ENCODE measurements around the gene AKR7A2. TPM values are rescaled to one million over a fixed set of nuclear protein-coding genes. Genes with fewer than 3 reads are reported as not detected.

Gene AKR7A2
- total RNA-seq, 1 experiment from 2014 or later: 86.6 TPM

DNA sequence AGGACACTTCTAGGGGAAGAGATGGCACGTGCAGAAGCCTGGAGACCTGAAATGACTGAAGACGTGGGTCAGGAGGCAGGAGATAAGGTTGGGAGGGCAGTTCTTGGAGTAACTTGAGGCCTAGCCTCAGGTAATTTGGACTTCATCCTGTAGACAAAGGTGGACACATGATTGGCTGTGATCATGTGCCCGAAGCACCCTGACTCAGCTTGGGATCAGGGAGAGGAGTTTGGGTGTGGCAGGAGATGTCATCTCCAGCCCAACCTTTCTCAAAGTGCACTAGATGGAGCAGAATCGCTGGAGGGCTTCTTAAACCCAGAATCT, 1.7 kb upstream of the AKR7A2 start:
- Histone ChIP-seq H3K36me3 (ENCODE audit: control insufficient read depth, insufficient read depth, low read length) (no peaks in the 10 kb centered on the region), H3K27ac (ENCODE audit: low read length) (peak overlapping the region; percentile 89; the same call in 1 of the 2 replicates), H3K27me3 (ENCODE audit: control insufficient read depth, insufficient read depth, low read length) (no peaks in the 10 kb centered on the region), H3K4me1 (ENCODE audit: control insufficient read depth, insufficient read depth, low read length) (peaks cover 18% of the 10 kb centered on the region), H3K9me3 (ENCODE audit: control insufficient read depth, insufficient read depth, low read depth, low read length) (no peaks in the 10 kb centered on the region), H3K4me3 (ENCODE audit: low read depth in 2 of 2, low read length in 2 of 2) (peak overlapping the region; percentile 80 to 82)
- in situ Hi-C loops (cut with HindIII; ENCODE audit: low pct_unique_long_range_greater_than_20kb, low sequenced_read_pairs) (no loop called here), intact Hi-C loops (cut with micrococcal nuclease; ENCODE audit: unreplicated experiment) (no loop called here)
- TF ChIP-seq TCF7L2 (IDR thresholded peaks at IDR 0.05; ENCODE audit: low read depth, low read length) (no peak), SIN3A (IDR thresholded peaks at IDR 0.05; ENCODE audit: borderline replicate concordance, insufficient read depth, low read depth, low read length) (no peak), CTCF (IDR thresholded peaks at IDR 0.05) (no peak), POLR2AphosphoS5 (IDR thresholded peaks at IDR 0.05; ENCODE audit: low read depth, low read length) (no peak)
- TF ChIP-seq, protein P1, sequence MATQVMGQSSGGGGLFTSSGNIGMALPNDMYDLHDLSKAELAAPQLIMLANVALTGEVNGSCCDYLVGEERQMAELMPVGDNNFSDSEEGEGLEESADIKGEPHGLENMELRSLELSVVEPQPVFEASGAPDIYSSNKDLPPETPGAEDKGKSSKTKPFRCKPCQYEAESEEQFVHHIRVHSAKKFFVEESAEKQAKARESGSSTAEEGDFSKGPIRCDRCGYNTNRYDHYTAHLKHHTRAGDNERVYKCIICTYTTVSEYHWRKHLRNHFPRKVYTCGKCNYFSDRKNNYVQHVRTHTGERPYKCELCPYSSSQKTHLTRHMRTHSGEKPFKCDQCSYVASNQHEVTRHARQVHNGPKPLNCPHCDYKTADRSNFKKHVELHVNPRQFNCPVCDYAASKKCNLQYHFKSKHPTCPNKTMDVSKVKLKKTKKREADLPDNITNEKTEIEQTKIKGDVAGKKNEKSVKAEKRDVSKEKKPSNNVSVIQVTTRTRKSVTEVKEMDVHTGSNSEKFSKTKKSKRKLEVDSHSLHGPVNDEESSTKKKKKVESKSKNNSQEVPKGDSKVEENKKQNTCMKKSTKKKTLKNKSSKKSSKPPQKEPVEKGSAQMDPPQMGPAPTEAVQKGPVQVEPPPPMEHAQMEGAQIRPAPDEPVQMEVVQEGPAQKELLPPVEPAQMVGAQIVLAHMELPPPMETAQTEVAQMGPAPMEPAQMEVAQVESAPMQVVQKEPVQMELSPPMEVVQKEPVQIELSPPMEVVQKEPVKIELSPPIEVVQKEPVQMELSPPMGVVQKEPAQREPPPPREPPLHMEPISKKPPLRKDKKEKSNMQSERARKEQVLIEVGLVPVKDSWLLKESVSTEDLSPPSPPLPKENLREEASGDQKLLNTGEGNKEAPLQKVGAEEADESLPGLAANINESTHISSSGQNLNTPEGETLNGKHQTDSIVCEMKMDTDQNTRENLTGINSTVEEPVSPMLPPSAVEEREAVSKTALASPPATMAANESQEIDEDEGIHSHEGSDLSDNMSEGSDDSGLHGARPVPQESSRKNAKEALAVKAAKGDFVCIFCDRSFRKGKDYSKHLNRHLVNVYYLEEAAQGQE (IDR thresholded peaks at IDR 0.05; ENCODE audit: insufficient read depth in 1 of 2, low read depth in 2 of 2, low read length in 1 of 2): no peak
- POLR2A ChIA-PET: no interaction called here
- TSS peak; percentile 78 for BruUV-seq (replicated peaks)
- no peak for ATAC-seq
- no peak for DNase-seq (ENCODE audit: low read depth, low spot score)
- CTCF ChIA-PET: interaction anchor here (0.6 kb wide), 1 partner anchor 389 kb away, joined by 6 read pairs; no protein-coding TSS in a partner anchor

DNA sequence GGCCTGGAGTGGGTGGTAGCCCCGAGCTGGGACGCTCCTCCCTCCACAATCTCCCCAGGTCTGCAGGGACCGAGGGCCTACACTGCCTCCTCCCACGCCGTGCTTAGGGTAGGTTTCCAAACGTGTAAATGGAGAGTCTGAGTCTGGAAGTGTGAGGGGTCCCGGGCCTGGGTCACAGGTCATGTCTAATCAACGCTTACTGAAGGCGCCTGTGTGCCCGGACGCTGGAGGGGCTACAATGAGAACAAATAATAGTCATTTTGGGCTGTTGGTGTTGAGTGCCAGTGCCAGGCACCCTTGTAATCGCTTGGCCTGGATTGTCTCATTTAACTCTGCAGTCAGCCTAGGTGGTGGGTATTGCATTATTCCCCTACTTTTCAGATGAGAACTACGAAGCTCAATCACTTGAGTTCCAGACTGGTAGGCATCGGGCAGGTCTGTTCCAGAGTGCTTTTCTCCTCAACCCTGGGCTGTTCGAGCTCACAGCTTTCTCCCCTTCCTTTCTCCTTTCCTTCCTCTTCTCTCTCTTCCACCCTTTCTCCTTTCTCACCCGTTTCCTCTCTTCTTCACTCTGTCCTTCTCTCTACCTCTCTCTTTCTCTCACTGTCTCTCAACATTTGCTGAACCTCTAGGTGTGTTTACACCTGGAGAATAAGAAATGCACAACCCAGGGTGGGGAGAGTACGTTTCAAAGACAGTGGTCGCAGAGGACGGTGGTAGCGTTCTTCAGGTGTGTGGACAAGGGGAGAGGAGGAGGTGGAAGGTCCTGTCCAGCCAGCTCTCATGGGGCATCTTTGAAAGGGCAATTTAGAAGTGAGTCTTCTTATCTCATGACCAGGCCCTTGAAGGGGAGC, 1.1 kb upstream of the AKR7A2 start:
- Histone ChIP-seq H3K4me3 (ENCODE audit: low read depth in 2 of 2, low read length in 2 of 2) (peak overlapping the region; percentile 80 to 82), H3K27me3 (ENCODE audit: control insufficient read depth, insufficient read depth, low read length) (no peaks in the 10 kb centered on the region), H3K4me1 (ENCODE audit: control insufficient read depth, insufficient read depth, low read length) (peaks cover 18% of the 10 kb centered on the region), H3K36me3 (ENCODE audit: control insufficient read depth, insufficient read depth, low read length) (no peaks in the 10 kb centered on the region), H3K27ac (ENCODE audit: low read length) (peak overlapping the region; percentile 89), H3K9me3 (ENCODE audit: control insufficient read depth, insufficient read depth, low read depth, low read length) (no peaks in the 10 kb centered on the region)
- TF ChIP-seq POLR2AphosphoS5 (IDR thresholded peaks at IDR 0.05; ENCODE audit: low read depth, low read length) (no peak), CTCF (IDR thresholded peaks at IDR 0.05) (no peak)
- in situ Hi-C loops (cut with HindIII; ENCODE audit: low pct_unique_long_range_greater_than_20kb, low sequenced_read_pairs): no loop called here
- DNase-seq (ENCODE audit: low read depth, low spot score): no peak
- ATAC-seq: no peak; the same call in 1 of the 2 replicates
- no TSS peak for BruUV-seq (replicated peaks)
- ChIA-PET CTCF (interaction anchor here (0.6 kb wide), 1 partner anchor 389 kb away, joined by 6 read pairs; no protein-coding TSS in a partner anchor), POLR2A (interaction anchor here (0.5 kb wide), 1 partner anchor 9 kb away, joined by 11 read pairs; no protein-coding TSS in a partner anchor)
- intact Hi-C loops (cut with micrococcal nuclease; ENCODE audit: unreplicated experiment): no loop called here

All from Panc1 (cell line).